Stomach (tissue), 19 donors: ENCODE results near the gene LRRC74A. TPM values are rescaled to one million over a fixed set of nuclear protein-coding genes. Genes with fewer than 3 reads are reported as not detected.

ENCODE experiments used
- DNase-seq, 2 donors: peaks; one replicate each; pipeline versions ENCODE4 v3.0.0 to v3.0.0-alpha.2; 2013 to 2019
- H3K27ac ChIP-seq, 5 donors: fragments of 200-600 bp in 4 of 5; sonication (generic) in 4 of 5; one replicate each; pipeline ENCODE4 v1.5.1; 2013 to 2019; ENCODE audit warnings: mild to moderate bottlenecking in 1 of 5, moderate library complexity in 1 of 5
- H3K27me3 ChIP-seq, 3 donors: fragments of 200-600 bp; sonication (generic); one replicate each; pipeline ENCODE4 v1.5.1; 2017 to 2019; ENCODE audit warnings: mixed run types in 1 of 3
- H3K36me3 ChIP-seq, 4 donors: fragments of 200-600 bp; sonication (generic); 1 replicate in 3 of 4; 2 replicates in 1 of 4; pipeline ENCODE4 v1.5.1; 2016 to 2019
- H3K4me1 ChIP-seq, 4 donors: fragments of 200-600 bp; sonication (generic); one replicate each; pipeline ENCODE4 v1.5.1; 2016 to 2019
- H3K4me3 ChIP-seq, 4 donors: fragments of 200-600 bp; sonication (generic) in 3 of 4; one replicate each; pipeline ENCODE4 v1.5.1; 2016 to 2019; ENCODE audit warnings: mild to moderate bottlenecking in 1 of 4
- H3K9me3 ChIP-seq, 4 donors: fragments of 200-600 bp; sonication (generic); one replicate each; pipeline ENCODE4 v1.5.1; 2016 to 2019
- EP300 ChIP-seq: sonication (generic); formaldehyde crosslinking; IDR thresholded peaks from one replicate; pipeline ENCODE4 v1.6.1; 2017; ENCODE audit warnings: antibody characterized with exemption
- POLR2A ChIP-seq, 4 donors: fragments of 450-650 bp; IDR thresholded peaks; one replicate each; pipeline ENCODE4 v1.6.1; 2016; ENCODE audit warnings: antibody characterized with exemption in 4 of 4, control low read depth in 2 of 4, mild to moderate bottlenecking in 1 of 4, moderate library complexity in 1 of 4
- POLR2AphosphoS5 ChIP-seq, 3 donors: sonication (generic); formaldehyde crosslinking; IDR thresholded peaks; one replicate each; pipeline ENCODE4 v1.6.1; 2016; ENCODE audit warnings: antibody characterized with exemption in 3 of 3
- WGBS, 5 donors: extraction: QIAGEN DNeasy Blood & Tissue Kit in 3 of 5; methylation state at CpG; one replicate each; pipeline versions ENCODE4 v1.1.5 to v1.1.7; 2013 to 2018; 5-methylcytosine and 5-hydroxymethylcytosine counted together
- intact Hi-C: fragments of 100-400 bp; cut with DNase I; formaldehyde crosslinking; loops from one replicate; pipeline ENCODE4 v1.15.1; 2023; ENCODE audit warnings: low total_unique reads
- long read RNA-seq, 10 donors: transcript quantifications; one replicate each; lab custom pipeline, GENCODE V29; 2026
- polyA plus RNA-seq, 3 donors: library from polyadenylated mRNA; stranded (reverse); fragments of 200-250 nt; gene quantifications; one replicate each; pipeline ENCODE4 v1.2.3, GENCODE V29; 2013
- total RNA-seq, 5 donors: library from RNA; depleted of rRNA; stranded (reverse); fragments of >200 nt; gene quantifications; one replicate each; pipeline versions ENCODE4 v1.1.0 to v1.2.3, GENCODE V29; 2014 to 2016
- TF ChIP-seq, protein P1 (sequence below), 7 experiments: fragments of 450-650 bp in 4 of 7; fragments of 200-600 bp in 3 of 7; sonication (generic) in 3 of 7; IDR thresholded peaks; one replicate each; pipeline ENCODE4 v1.5.1; 2016 to 2019; ENCODE audit warnings: antibody characterized with exemption in 7 of 7, control low read depth in 2 of 7, mild to moderate bottlenecking in 1 of 7
- donor health status: healthy with polysubstance abuse.
- donor health status: Bipolar disorder and iron deficiency.
- donor health status: healthy.

The LRRC74A gene
- total RNA-seq (not detected), polyA plus RNA-seq (not detected)
- long read RNA-seq, donor 1, result 0 reads
- long read RNA-seq, donor 2, result 0 reads
- long read RNA-seq, donor 3, result 0 reads
- long read RNA-seq, donor 4, result 0 reads
- long read RNA-seq, donor 5, result 0 reads
- long read RNA-seq, donor 6, result 0 reads
- long read RNA-seq, donor 7, result 0 reads
- long read RNA-seq, donor 8, result 0 reads
- long read RNA-seq, donor 9, result 0 reads
- long read RNA-seq, donor 10, result 0 reads

DNA sequence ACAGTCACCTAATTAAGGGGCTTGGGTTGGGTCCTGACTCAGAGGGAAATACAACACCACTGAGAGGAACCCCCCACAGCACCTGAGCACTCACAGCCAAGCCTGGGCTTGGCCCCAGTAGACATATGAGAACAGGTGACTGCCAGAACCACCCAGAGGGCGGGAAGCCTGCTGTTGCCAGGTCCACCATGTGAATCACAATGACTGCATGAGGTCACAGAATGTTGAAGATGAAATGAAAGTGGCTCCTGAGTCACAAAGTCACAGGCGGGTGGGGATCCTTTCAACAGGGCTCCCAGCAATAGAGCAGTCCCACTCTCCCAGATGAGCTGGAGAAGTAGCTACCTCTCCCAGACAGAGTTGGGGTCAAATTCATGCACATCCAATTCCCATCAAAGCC, at the start of gene LRRC74A:
Gene LRRC74A (plus strand): TSS at position 287 of the 400 bp plus-strand sequence. CDS start 290 bp downstream, outside the sequence.
- intact Hi-C loops, result no loop called here
- H3K4me1 ChIP-seq, result peaks cover 0 to 21% (median 18%) of the 10 kb centered on the region in 4 donors
- no peaks in the 10 kb centered on the region for H3K27me3 ChIP-seq
- no peak for TF ChIP-seq EP300
- no peaks in the 10 kb centered on the region for H3K36me3 ChIP-seq
- DNase-seq, result peak in 1 of 2 donors; percentile 38
- no peak within 1 kb of the TSS for H3K27ac ChIP-seq
- H3K4me3 ChIP-seq, result no peak within 1 kb of the TSS
- H3K9me3 ChIP-seq, result no peaks in the 10 kb centered on the region
- WGBS, 5 donors, result 63 to 94% (median 88%) methylated on average over 2 of the region's 2 CpGs

GRCh38 chr14:76776428-76777251, 49.6 kb upstream of the LRRC74A start:
- no peak for DNase-seq
- TF ChIP-seq POLR2A (IDR thresholded peaks at IDR 0.05) (no peak), POLR2AphosphoS5 (IDR thresholded peaks at IDR 0.05) (no peak), EP300 (no peak)
- TF ChIP-seq, protein P1, sequence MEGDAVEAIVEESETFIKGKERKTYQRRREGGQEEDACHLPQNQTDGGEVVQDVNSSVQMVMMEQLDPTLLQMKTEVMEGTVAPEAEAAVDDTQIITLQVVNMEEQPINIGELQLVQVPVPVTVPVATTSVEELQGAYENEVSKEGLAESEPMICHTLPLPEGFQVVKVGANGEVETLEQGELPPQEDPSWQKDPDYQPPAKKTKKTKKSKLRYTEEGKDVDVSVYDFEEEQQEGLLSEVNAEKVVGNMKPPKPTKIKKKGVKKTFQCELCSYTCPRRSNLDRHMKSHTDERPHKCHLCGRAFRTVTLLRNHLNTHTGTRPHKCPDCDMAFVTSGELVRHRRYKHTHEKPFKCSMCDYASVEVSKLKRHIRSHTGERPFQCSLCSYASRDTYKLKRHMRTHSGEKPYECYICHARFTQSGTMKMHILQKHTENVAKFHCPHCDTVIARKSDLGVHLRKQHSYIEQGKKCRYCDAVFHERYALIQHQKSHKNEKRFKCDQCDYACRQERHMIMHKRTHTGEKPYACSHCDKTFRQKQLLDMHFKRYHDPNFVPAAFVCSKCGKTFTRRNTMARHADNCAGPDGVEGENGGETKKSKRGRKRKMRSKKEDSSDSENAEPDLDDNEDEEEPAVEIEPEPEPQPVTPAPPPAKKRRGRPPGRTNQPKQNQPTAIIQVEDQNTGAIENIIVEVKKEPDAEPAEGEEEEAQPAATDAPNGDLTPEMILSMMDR (IDR thresholded peaks at IDR 0.05), result no peak
- Histone ChIP-seq H3K4me1 (peaks cover 0 to 37% (median 13%) of the 10 kb centered on the region in 4 donors), H3K27ac (no peak overlapping the region), H3K9me3 (no peaks in the 10 kb centered on the region), H3K4me3 (no peak overlapping the region), H3K27me3 (no peaks in the 10 kb centered on the region), H3K36me3 (peaks cover 0 to 27% (median 11%) of the 10 kb centered on the region in 4 donors)
- intact Hi-C loops, result no loop called here
- WGBS, 5 donors, result 71 to 84% (median 77%) methylated on average over 9 to 10 of the region's 10 CpGs

DNA sequence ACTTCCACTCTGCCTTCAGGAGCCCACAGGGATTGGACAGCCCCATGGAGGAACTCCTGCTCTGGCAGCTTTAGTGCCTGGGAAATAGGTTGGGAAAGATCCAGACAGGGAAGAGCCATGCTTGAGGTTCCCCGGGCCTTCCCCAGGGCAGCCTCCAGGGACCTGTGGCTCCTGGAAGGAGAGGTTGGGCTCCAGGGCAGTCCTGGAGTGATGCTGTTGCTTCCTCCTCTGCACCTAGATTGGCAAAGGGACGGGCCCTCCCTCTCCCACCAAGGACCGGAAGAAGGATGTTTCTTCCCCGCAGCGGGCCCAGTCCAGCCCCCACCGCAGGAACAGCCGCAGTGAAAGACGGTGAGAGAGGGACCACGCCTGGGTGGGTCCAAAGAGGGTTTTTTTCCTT, 48.5 kb upstream of the LRRC74A start:
- TF ChIP-seq POLR2A (IDR thresholded peaks at IDR 0.05) (no peak), EP300 (no peak), POLR2AphosphoS5 (IDR thresholded peaks at IDR 0.05) (no peak)
- TF ChIP-seq, protein P1 (IDR thresholded peaks at IDR 0.05), result no peak
- H3K4me3 ChIP-seq, result no peak overlapping the region
- intact Hi-C loops, result no loop called here
- H3K4me1 ChIP-seq, result peaks cover 0 to 42% (median 13%) of the 10 kb centered on the region in 4 donors
- H3K27me3 ChIP-seq, result no peaks in the 10 kb centered on the region
- no peak for DNase-seq
- 72 to 89% (median 83%) methylated on average over 9 of the region's 9 CpGs for WGBS, 5 donors
- H3K9me3 ChIP-seq, result no peaks in the 10 kb centered on the region
- H3K36me3 ChIP-seq, result peaks cover 0 to 37% (median 22%) of the 10 kb centered on the region in 4 donors
- H3K27ac ChIP-seq, result peak overlapping the region in 1 of 5 donors; percentile 34

DNA sequence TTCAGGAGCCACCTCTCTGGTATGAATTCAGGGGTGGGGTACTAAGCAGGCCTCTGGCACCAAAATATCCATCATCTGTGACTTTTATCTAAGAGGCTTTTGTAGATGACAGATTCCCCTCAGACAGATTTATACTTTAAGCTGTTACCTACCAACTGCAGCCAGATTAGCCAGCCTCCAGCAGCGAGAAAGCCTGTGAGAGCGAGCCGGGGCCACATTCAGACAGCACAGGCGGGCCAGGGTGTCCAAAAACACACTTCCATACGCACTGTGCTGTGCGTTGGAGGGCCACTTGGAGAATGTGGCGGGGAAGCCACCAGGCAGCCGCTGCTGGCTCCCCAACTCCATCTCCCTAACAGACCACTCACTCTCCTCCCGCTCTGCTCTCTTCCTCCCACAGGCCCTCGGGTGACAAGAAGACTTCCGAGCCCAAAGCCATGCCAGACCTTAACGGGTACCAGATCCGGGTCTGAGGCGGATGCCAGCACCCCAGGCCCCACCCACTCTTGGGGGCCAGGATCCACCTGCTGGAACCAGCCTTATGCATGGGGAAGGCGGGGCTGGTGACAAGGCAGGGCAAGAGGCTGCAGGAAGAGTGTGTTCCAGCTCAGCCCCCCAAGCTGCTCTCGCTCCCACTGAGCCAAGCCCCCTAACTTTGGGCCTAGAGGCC, 47.5 kb upstream of the LRRC74A start:
- 82 to 86% (median 86%) methylated on average over 15 to 16 of the region's 16 CpGs for WGBS, 5 donors
- intact Hi-C loops, result no loop called here
- H3K27me3 ChIP-seq, result no peaks in the 10 kb centered on the region
- no peaks in the 10 kb centered on the region for H3K9me3 ChIP-seq
- no peak overlapping the region for H3K27ac ChIP-seq
- DNase-seq, result no peak
- TF ChIP-seq POLR2A (IDR thresholded peaks at IDR 0.05) (no peak), EP300 (no peak), POLR2AphosphoS5 (IDR thresholded peaks at IDR 0.05) (no peak)
- TF ChIP-seq, protein P1 (IDR thresholded peaks at IDR 0.05), result no peak
- H3K36me3 ChIP-seq, result peaks cover 0 to 37% (median 31%) of the 10 kb centered on the region in 4 donors
- peaks cover 0 to 37% (median 8%) of the 10 kb centered on the region in 4 donors for H3K4me1 ChIP-seq
- no peak overlapping the region for H3K4me3 ChIP-seq
